ENCODE measurements around the gene ADRB2. TPM values are rescaled to one million over a fixed set of nuclear protein-coding genes. Genes with fewer than 3 reads are reported as not detected.

ADRB2 gene
- total and polyA plus RNA-seq, 10 of the 15 experiments (the other 5 are each of a cell fraction or from before 2014, with no cell fraction given): 0.03 to 0.34 (median 0.18) TPM; not detected in 1

- ChIA-PET POLR2A (no interaction called here), SMC1A (ENCODE audit: uncharacterized antibody, unreplicated experiment) (no interaction called here), CTCF (interaction anchor here (1.6 kb wide), 1 partner anchor 37 kb away, joined by 4 read pairs; no protein-coding TSS in a partner anchor), RAD21 (ENCODE audit: unreplicated experiment) (no interaction called here)
- no peak for DNase-seq (ENCODE audit: low read depth, low spot score)
- Histone ChIP-seq H3K9me3 (replicated peaks; ENCODE audit: control insufficient read depth, insufficient read depth, low read length) (no peaks in the 10 kb centered on the region), H2AFZ (ENCODE audit: control insufficient read depth, low read depth, low read length) (no peak overlapping the region), H3K36me3 (ENCODE audit: control insufficient read depth in 2 of 2, insufficient read depth in 2 of 2, low read length in 1 of 2) (no peaks in the 10 kb centered on the region), H3K4me1 (ENCODE audit: control insufficient read depth, insufficient read depth, low read length) (no peaks in the 10 kb centered on the region), H3K79me2 (ENCODE audit: control insufficient read depth, insufficient read depth, low read length) (no peaks in the 10 kb centered on the region), H3K4me2 (ENCODE audit: control insufficient read depth, insufficient read depth) (no peak overlapping the region), H4K20me1 (ENCODE audit: control insufficient read depth, insufficient read depth) (no peaks in the 10 kb centered on the region), H3K4me3 (no peak overlapping the region), H3K9ac (ENCODE audit: control insufficient read depth, insufficient read depth, low read length) (no peak overlapping the region), H3K27me3 (replicated peaks in 1 of 2; ENCODE audit: control insufficient read depth in 2 of 2, insufficient read depth in 2 of 2, low read length in 1 of 2) (peaks cover 0 to 1% of the 10 kb centered on the region in 2 experiments; a peak in 3 of 4 replicates), H3K27ac (ENCODE audit: control insufficient read depth, insufficient read depth) (no peak overlapping the region)
- TF ChIP-seq PAX5 (IDR thresholded peaks at IDR 0.05; ENCODE audit: borderline replicate concordance, low read depth, low read length): no peak
- no peak for FAIRE-seq
- intact Hi-C loops (cut with micrococcal nuclease; ENCODE audit: unreplicated experiment) (no loop called here), in situ Hi-C loops (cut with MboI) (no loop called here)
- BruUV-seq (replicated peaks): no TSS peak
- ATAC-seq: no peak
- 28% methylated on average over 2 of the region's 2 CpGs for WGBS (ENCODE audit: insufficient coverage, insufficient replicate concordance, low lambda C conversion rate, missing lambda C conversion rate)
Observed at GRCh38 chr5:148858106-148858505, 31.7 kb downstream of the ADRB2 start.

GRCh38 chr5:148858547-148858946 is 32.1 kb downstream of the ADRB2 start:
- Histone ChIP-seq H3K9me3 (replicated peaks; ENCODE audit: control insufficient read depth, insufficient read depth, low read length) (no peaks in the 10 kb centered on the region), H3K4me1 (ENCODE audit: control insufficient read depth, insufficient read depth, low read length) (no peaks in the 10 kb centered on the region), H3K27ac (ENCODE audit: control insufficient read depth, insufficient read depth) (no peak overlapping the region), H3K79me2 (ENCODE audit: control insufficient read depth, insufficient read depth, low read length) (no peaks in the 10 kb centered on the region), H3K9ac (ENCODE audit: control insufficient read depth, insufficient read depth, low read length) (no peak overlapping the region), H3K4me2 (ENCODE audit: control insufficient read depth, insufficient read depth) (no peak overlapping the region), H2AFZ (ENCODE audit: control insufficient read depth, low read depth, low read length) (no peak overlapping the region), H3K27me3 (replicated peaks in 1 of 2; ENCODE audit: control insufficient read depth in 2 of 2, insufficient read depth in 2 of 2, low read length in 1 of 2) (peaks cover 0 to 3% of the 10 kb centered on the region in 2 experiments; a peak in 3 of 4 replicates), H3K4me3 (no peak overlapping the region), H4K20me1 (ENCODE audit: control insufficient read depth, insufficient read depth) (no peaks in the 10 kb centered on the region), H3K36me3 (ENCODE audit: control insufficient read depth in 2 of 2, insufficient read depth in 2 of 2, low read length in 1 of 2) (no peaks in the 10 kb centered on the region)
- ChIA-PET SMC1A (ENCODE audit: uncharacterized antibody, unreplicated experiment) (no interaction called here), CTCF (interaction anchor here (1.6 kb wide), 1 partner anchor 38 kb away, joined by 4 read pairs; no protein-coding TSS in a partner anchor), POLR2A (no interaction called here), RAD21 (ENCODE audit: unreplicated experiment) (no interaction called here)
- BruUV-seq (replicated peaks): no TSS peak
- WGBS (ENCODE audit: insufficient coverage, insufficient replicate concordance, low lambda C conversion rate, missing lambda C conversion rate): 54% methylated on average over 6 of the region's 6 CpGs
- in situ Hi-C loops (cut with MboI): no loop called here
- DNase-seq (ENCODE audit: low read depth, low spot score) (no peak), FAIRE-seq (no peak), ATAC-seq (no peak)
- intact Hi-C loops (cut with micrococcal nuclease; ENCODE audit: unreplicated experiment): no loop called here
- no peak for TF ChIP-seq ZNF217 (IDR thresholded peaks at IDR 0.05)
- TF ChIP-seq MEF2A (IDR thresholded peaks at IDR 0.05; ENCODE audit: insufficient read depth, low read depth, low read length): no peak
- no peak for TF ChIP-seq HDAC2 (IDR thresholded peaks at IDR 0.05)
- no peak for TF ChIP-seq RBBP5 (conservative IDR thresholded peaks at IDR 0.05)
- no peak for TF ChIP-seq STAT1 (conservative IDR thresholded peaks at IDR 0.05)
- no peak for TF ChIP-seq TCF3 (IDR thresholded peaks at IDR 0.05; ENCODE audit: borderline replicate concordance, insufficient read depth, low read depth, low read length)
- no peak for TF ChIP-seq SRF (IDR thresholded peaks at IDR 0.05; ENCODE audit: low read depth in 2 of 2, low read length in 2 of 2)

Data from GM12878 (cell line).